H9 (cell line): Measurements from ENCODE around the gene ADTRP. TPM values are rescaled to one million over a fixed set of nuclear protein-coding genes. Genes with fewer than 3 reads are reported as not detected.

Source experiments
- DNase-seq: peaks from one replicate; pipeline ENCODE4 v3.0.0-alpha.2; 2017
- H2AFZ ChIP-seq: one replicate; pipeline ENCODE4 v1.6.1; 2013; ENCODE audit warnings: mild to moderate bottlenecking, low read length, control low read depth, moderate library complexity
- H2AK5ac ChIP-seq: 2 replicates; pipeline ENCODE4 v1.6.1; 2013; ENCODE audit warnings: low read length, control low read depth, mixed read lengths; ENCODE audit not compliant: insufficient read length
- H2BK120ac ChIP-seq: one replicate; pipeline ENCODE4 v1.6.1; 2013; ENCODE audit warnings: low read depth, mild to moderate bottlenecking, low read length, control low read depth, inconsistent platforms; ENCODE audit not compliant: poor library complexity, severe bottlenecking
- H2BK12ac ChIP-seq: 2 replicates; pipeline ENCODE4 v1.6.1; 2013; ENCODE audit warnings: low read length, control low read depth, mixed read lengths, low read depth; ENCODE audit not compliant: insufficient read length
- H2BK15ac ChIP-seq: 2 replicates; pipeline ENCODE4 v1.6.1; 2013; ENCODE audit warnings: low read depth, low read length, control low read depth
- H2BK20ac ChIP-seq: one replicate; pipeline ENCODE4 v1.6.1; 2013; ENCODE audit warnings: low read depth, mild to moderate bottlenecking, low read length, control low read depth, inconsistent platforms; ENCODE audit not compliant: poor library complexity, severe bottlenecking
- H2BK5ac ChIP-seq: 2 replicates; pipeline ENCODE4 v1.6.1; 2013; ENCODE audit warnings: low read length, control low read depth, mixed read lengths; ENCODE audit not compliant: insufficient read length
- H3K14ac ChIP-seq: 2 replicates; pipeline ENCODE4 v1.6.1; 2013; ENCODE audit warnings: low read length, control low read depth; ENCODE audit not compliant: insufficient read depth
- H3K18ac ChIP-seq: 2 replicates; pipeline ENCODE4 v1.6.1; 2013; ENCODE audit warnings: low read depth, mild to moderate bottlenecking, mixed read lengths, low read length, control low read depth; ENCODE audit not compliant: insufficient read length
- H3K23ac ChIP-seq: 2 replicates; pipeline ENCODE4 v1.6.1; 2013; ENCODE audit warnings: low read length, control low read depth, mixed read lengths, low read depth; ENCODE audit not compliant: insufficient read length
- H3K23me2 ChIP-seq: 2 replicates; pipeline ENCODE4 v1.6.1; 2013; ENCODE audit warnings: low read depth, mild to moderate bottlenecking, mixed read lengths, low read length, control low read depth; ENCODE audit not compliant: insufficient read length, poor library complexity, severe bottlenecking
- H3K27ac ChIP-seq: 2 replicates; pipeline ENCODE4 v1.5.1; 2013; ENCODE audit warnings: low read length, control low read depth, mixed read lengths, low read depth; ENCODE audit not compliant: insufficient read length
- H3K27me3 ChIP-seq: 2 replicates; pipeline ENCODE4 v1.6.1; 2013; ENCODE audit warnings: low read length, control low read depth, inconsistent platforms; ENCODE audit not compliant: insufficient read depth
- H3K4ac ChIP-seq: 2 replicates; pipeline ENCODE4 v1.6.1; 2013; ENCODE audit warnings: low read depth, mild to moderate bottlenecking, control low read depth, inconsistent platforms, low read length, moderate library complexity
- H3K4me1 ChIP-seq: 2 replicates; pipeline ENCODE4 v1.6.1; 2013; ENCODE audit warnings: low read length, control low read depth, inconsistent platforms; ENCODE audit not compliant: insufficient read depth
- H3K4me2 ChIP-seq: 2 replicates; pipeline ENCODE4 v1.6.1; 2013; ENCODE audit warnings: low read length, control low read depth, mixed read lengths; ENCODE audit not compliant: insufficient read length, insufficient read depth
- H3K56ac ChIP-seq: 2 replicates; pipeline ENCODE4 v1.6.1; 2013; ENCODE audit warnings: low read depth, mild to moderate bottlenecking, mixed read lengths, low read length, control low read depth; ENCODE audit not compliant: insufficient read length
- H3K79me1 ChIP-seq: 2 replicates; pipeline ENCODE4 v1.6.1; 2013; ENCODE audit warnings: low read depth, mild to moderate bottlenecking, moderate library complexity, low read length, control low read depth, inconsistent platforms; ENCODE audit not compliant: insufficient read depth, poor library complexity, severe bottlenecking
- H3K79me2 ChIP-seq: 2 replicates; pipeline ENCODE4 v1.6.1; 2013; ENCODE audit warnings: low read length, control low read depth, inconsistent platforms; ENCODE audit not compliant: insufficient read depth
- H3K9ac ChIP-seq: 2 replicates; pipeline ENCODE4 v1.6.1; 2013; ENCODE audit warnings: low read length, control low read depth, mixed read lengths; ENCODE audit not compliant: insufficient read length; ENCODE audit errors: extremely low read depth
- H3K9me3 ChIP-seq: one replicate; pipeline ENCODE4 v1.6.1; 2013; ENCODE audit warnings: low read depth, low read length, inconsistent platforms; ENCODE audit not compliant: control insufficient read depth
- H3T11ph ChIP-seq: one replicate; pipeline ENCODE4 v1.6.1; 2013; ENCODE audit warnings: mild to moderate bottlenecking, low read length, control low read depth, inconsistent platforms
- H4K20me1 ChIP-seq: one replicate; pipeline ENCODE4 v1.6.1; 2013; ENCODE audit not compliant: control insufficient read depth, insufficient read length, insufficient read depth
- H4K5ac ChIP-seq: 2 replicates; pipeline ENCODE4 v1.6.1; 2013; ENCODE audit warnings: low read depth, mild to moderate bottlenecking, mixed read lengths, low read length, control low read depth; ENCODE audit not compliant: insufficient read length
- H4K8ac ChIP-seq: replicated peaks from 2 replicates; pipeline ENCODE4 v1.6.1; 2013; ENCODE audit warnings: low read length, control low read depth, mixed read lengths, low read depth; ENCODE audit not compliant: insufficient read length
- H4K91ac ChIP-seq: 2 replicates; pipeline ENCODE4 v1.6.1; 2013; ENCODE audit warnings: low read depth, mild to moderate bottlenecking, moderate library complexity, mixed read lengths, low read length, control low read depth; ENCODE audit not compliant: insufficient read length
- H3K27ac Mint-ChIP-seq, 3 experiments: 2 replicates in 2 of 3; 3 replicates in 1 of 3; pipeline ENCODE4 v1.8.0; 2020 to 2021; ENCODE audit warnings: mixed read lengths in 3 of 3, mild to moderate bottlenecking in 1 of 3, moderate library complexity in 1 of 3
- H3K27me3 Mint-ChIP-seq: 2 replicates; pipeline ENCODE4 v1.8.0; 2021; ENCODE audit warnings: low read depth, mild to moderate bottlenecking, moderate library complexity, mixed read lengths
- H3K36me3 Mint-ChIP-seq, 3 experiments: 2 replicates in 2 of 3; 3 replicates in 1 of 3; pipeline ENCODE4 v1.8.0; 2020 to 2021; ENCODE audit warnings: low read depth in 3 of 3, mixed read lengths in 3 of 3; ENCODE audit not compliant: insufficient read depth in 1 of 3
- H3K4me1 Mint-ChIP-seq, 2 experiments: 2 replicates each; pipeline ENCODE4 v1.8.0; 2020; ENCODE audit warnings: mixed read lengths in 2 of 2
- H3K4me3 Mint-ChIP-seq, 2 experiments: 2 replicates in 1 of 2; 3 replicates in 1 of 2; pipeline ENCODE4 v1.8.0; 2020 to 2021; ENCODE audit warnings: mild to moderate bottlenecking in 2 of 2, mixed read lengths in 2 of 2, moderate library complexity in 1 of 2
- H3K9me3 Mint-ChIP-seq, 2 experiments: 2 replicates in 1 of 2; 3 replicates in 1 of 2; pipeline ENCODE4 v1.8.0; 2020; ENCODE audit warnings: mild to moderate bottlenecking in 2 of 2, mixed read lengths in 2 of 2, moderate library complexity in 1 of 2
- CTCF ChIP-seq: fragments of 200-600 bp; sonication (generic); conservative IDR thresholded peaks from 3 replicates; pipeline ENCODE4 v1.8.0; 2021; ENCODE audit warnings: antibody characterized with exemption, mild to moderate bottlenecking
- WGBS: extraction: QIAGEN DNeasy Blood & Tissue Kit; methylation state at CpG from one replicate; pipeline ENCODE4 v1.1.7; 2013; ENCODE audit warnings: missing lambda C conversion rate, low lambda C conversion rate, mixed read lengths; ENCODE audit not compliant: insufficient read length; ENCODE audit errors: extremely low coverage; 5-methylcytosine and 5-hydroxymethylcytosine counted together
- total RNA-seq: library from RNA; stranded (reverse); gene quantifications from 2 replicates; pipeline ENCODE4 v1.2.1, GENCODE V29; 2021

Gene ADTRP
- total RNA-seq, 1 experiment from 2014 or later: not detected

DNA sequence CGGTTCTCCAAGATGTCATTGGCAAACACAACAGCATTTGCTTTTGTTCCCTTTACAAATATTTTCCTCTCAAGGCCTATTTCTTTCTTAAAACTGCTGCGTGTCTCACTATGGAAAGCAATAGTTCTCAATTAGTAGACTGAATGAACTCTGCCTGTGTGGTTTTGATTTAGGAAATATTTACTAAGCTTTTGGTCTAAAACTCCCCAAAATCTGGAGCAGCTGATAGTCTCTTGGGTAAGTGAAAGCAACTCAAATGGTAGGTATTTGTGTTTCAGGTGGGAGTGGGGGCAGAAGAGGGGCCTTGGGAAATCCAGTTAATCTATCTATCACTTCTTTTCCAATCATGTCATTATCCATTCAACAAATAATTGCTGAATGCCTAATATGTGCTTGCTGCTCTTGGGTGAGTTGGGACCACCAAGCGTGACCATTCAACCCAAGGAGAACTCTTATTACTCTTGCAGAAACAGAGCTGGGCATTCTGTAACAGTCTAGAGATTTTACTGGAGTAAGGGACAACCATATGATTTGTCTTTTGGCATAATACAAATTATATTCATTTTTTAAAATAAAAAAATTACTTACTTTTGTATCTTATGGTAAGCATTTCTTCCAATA, 33.2 kb upstream of the ADTRP start:
- Histone ChIP-seq H4K5ac (no peak overlapping the region), H3K27me3 (no peaks in the 10 kb centered on the region), H3T11ph (no peak overlapping the region), H3K79me2 (no peaks in the 10 kb centered on the region), H2BK20ac (no peak overlapping the region), H4K91ac (no peak overlapping the region), H2BK120ac (no peak overlapping the region), H3K4me1 (no peaks in the 10 kb centered on the region), H2BK15ac (no peak overlapping the region), H3K27ac (no peak overlapping the region), H3K23ac (no peak overlapping the region), H3K14ac (no peak overlapping the region), H3K9me3 (no peaks in the 10 kb centered on the region), H2AFZ (no peak overlapping the region), H3K18ac (no peak overlapping the region), H3K79me1 (no peaks in the 10 kb centered on the region), H3K4me2 (no peak overlapping the region), H4K8ac (no peak overlapping the region), H2BK12ac (no peak overlapping the region), H3K23me2 (no peaks in the 10 kb centered on the region), H2AK5ac (no peak overlapping the region), H4K20me1 (no peaks in the 10 kb centered on the region), H3K9ac (no peak overlapping the region), H3K56ac (no peak overlapping the region), H3K4ac (no peak overlapping the region), H2BK5ac (no peak overlapping the region)
- Mint-ChIP-seq H3K27ac (no peak overlapping the region), H3K9me3 (no peaks in the 10 kb centered on the region), H3K36me3 (no peaks in the 10 kb centered on the region; a peak in 1 of 7 replicates), H3K4me3 (no peak overlapping the region), H3K27me3 (no peaks in the 10 kb centered on the region), H3K4me1 (peaks cover 7 to 9% of the 10 kb centered on the region in 2 experiments)
- no peak for TF ChIP-seq CTCF
- DNase-seq: no peak
- WGBS: no CpG with 5 or more reads among the region's 3 CpGs
